Measurements from ENCODE around the gene SPATA32. TPM values are rescaled to one million over a fixed set of nuclear protein-coding genes. Genes with fewer than 3 reads are reported as not detected.

Gene SPATA32
- not detected in 2 replicates for total RNA-seq (2022)
- Bru-seq, nascent RNA: percentile 20 among the genes with signal in this experiment
- BruChase-seq, experiment 1, labeled RNA remaining after a 6-hour chase: percentile 25 among the genes with signal in this experiment
- percentile 24 among the genes with signal in this experiment for BruChase-seq, experiment 2, labeled RNA remaining after a 2-hour chase
- long read RNA-seq: 0 reads

- POLR2A ChIA-PET: no interaction called here
- no peak within 1 kb of the TSS for H3K4me3 Mint-ChIP-seq (ENCODE audit: unreplicated experiment)
- BruUV-seq (replicated peaks): no TSS peak
Measured at GRCh38 chr17:45261577-45262515, at the start of gene SPATA32. TSS of gene SPATA32 (minus strand) at chr17:45262094. CDS start at chr17:45262016, 78 bp downstream.

GRCh38 chr17:45311401-45311759 is 49.5 kb upstream of the SPATA32 start:
- BruUV-seq (replicated peaks): no TSS peak
- POLR2A ChIA-PET: interaction anchor here (0.6 to 12.9 kb wide), 21 partner anchors 8 to 413 kb away, joined by 3 to 404 read pairs (median 4); no protein-coding TSS in a partner anchor
- Mint-ChIP-seq H3K27ac (ENCODE audit: low read depth, unreplicated experiment) (peak overlapping the region; percentile 77), H3K4me3 (ENCODE audit: unreplicated experiment) (no peak overlapping the region), H3K4me1 (ENCODE audit: insufficient read depth, unreplicated experiment) (peaks cover 51% of the 10 kb centered on the region), H3K9me3 (ENCODE audit: unreplicated experiment) (no peaks in the 10 kb centered on the region), H3K36me3 (ENCODE audit: insufficient read depth, unreplicated experiment) (peaks cover 27% of the 10 kb centered on the region), H3K27me3 (ENCODE audit: insufficient read depth, unreplicated experiment) (no peaks in the 10 kb centered on the region)
- intact Hi-C loops (cut with micrococcal nuclease): no loop called here
- no peak for DNase-seq (ENCODE audit: unreplicated experiment)
- no peak for TF ChIP-seq CTCF (IDR thresholded peaks at IDR 0.05; ENCODE audit: unreplicated experiment)
- CTCF ChIA-PET: interaction anchor here (0.7 to 3.0 kb wide), 9 partner anchors 9 to 114 kb away, joined by 3 to 34 read pairs (median 6); no protein-coding TSS in a partner anchor

More at GRCh38 chr17:45261577-45262515, at the start of gene SPATA32:
- Mint-ChIP-seq H3K36me3 (ENCODE audit: insufficient read depth, unreplicated experiment) (peaks cover 33% of the 10 kb centered on the region), H3K4me1 (ENCODE audit: insufficient read depth, unreplicated experiment) (no peaks in the 10 kb centered on the region), H3K27ac (ENCODE audit: low read depth, unreplicated experiment) (no peak within 1 kb of the TSS), H3K9me3 (ENCODE audit: unreplicated experiment) (no peaks in the 10 kb centered on the region), H3K27me3 (ENCODE audit: insufficient read depth, unreplicated experiment) (no peaks in the 10 kb centered on the region)
- TF ChIP-seq CTCF (IDR thresholded peaks at IDR 0.05; ENCODE audit: unreplicated experiment): no peak
- CTCF ChIA-PET: interaction anchor here (0.7 kb wide), 1 partner anchor 13 kb away, joined by 3 read pairs; no protein-coding TSS in a partner anchor
- DNase-seq (ENCODE audit: unreplicated experiment): no peak
- intact Hi-C loops (cut with micrococcal nuclease): no loop called here

GRCh38 chr17:45310380-45311324 is 48.8 kb upstream of the SPATA32 start:
- POLR2A ChIA-PET: interaction anchor here (0.6 to 12.9 kb wide), 17 partner anchors 8 to 160 kb away, joined by 3 to 404 read pairs (median 4); no protein-coding TSS in a partner anchor
- H3K27me3 Mint-ChIP-seq (ENCODE audit: insufficient read depth, unreplicated experiment): no peaks in the 10 kb centered on the region
- intact Hi-C loops (cut with micrococcal nuclease): no loop called here

More at GRCh38 chr17:45310380-45311324, 48.8 kb upstream of the SPATA32 start:
- H3K4me3 Mint-ChIP-seq (ENCODE audit: unreplicated experiment): no peak overlapping the region
- DNase-seq (ENCODE audit: unreplicated experiment): no peak
- TF ChIP-seq CTCF (IDR thresholded peaks at IDR 0.05; ENCODE audit: unreplicated experiment): no peak
- H3K27ac Mint-ChIP-seq (ENCODE audit: low read depth, unreplicated experiment): no peak overlapping the region
- CTCF ChIA-PET: interaction anchor here (0.6 to 5.4 kb wide), 11 partner anchors 10 to 175 kb away, joined by 3 to 34 read pairs (median 6); partner anchors contain the start of gene ACBD4
- H3K36me3 Mint-ChIP-seq (ENCODE audit: insufficient read depth, unreplicated experiment): peaks cover 27% of the 10 kb centered on the region
- BruUV-seq (replicated peaks): no TSS peak
- H3K4me1 Mint-ChIP-seq (ENCODE audit: insufficient read depth, unreplicated experiment): peaks cover 46% of the 10 kb centered on the region
- no peaks in the 10 kb centered on the region for H3K9me3 Mint-ChIP-seq (ENCODE audit: unreplicated experiment)

Measured in MCF 10A (cell line).